ENCODE measurements around the gene WDR55. TPM values are rescaled to one million over a fixed set of nuclear protein-coding genes. Genes with fewer than 3 reads are reported as not detected.

WDR55 gene
- total RNA-seq, 1 experiment from 2014 or later, result 49.2 TPM

DNA sequence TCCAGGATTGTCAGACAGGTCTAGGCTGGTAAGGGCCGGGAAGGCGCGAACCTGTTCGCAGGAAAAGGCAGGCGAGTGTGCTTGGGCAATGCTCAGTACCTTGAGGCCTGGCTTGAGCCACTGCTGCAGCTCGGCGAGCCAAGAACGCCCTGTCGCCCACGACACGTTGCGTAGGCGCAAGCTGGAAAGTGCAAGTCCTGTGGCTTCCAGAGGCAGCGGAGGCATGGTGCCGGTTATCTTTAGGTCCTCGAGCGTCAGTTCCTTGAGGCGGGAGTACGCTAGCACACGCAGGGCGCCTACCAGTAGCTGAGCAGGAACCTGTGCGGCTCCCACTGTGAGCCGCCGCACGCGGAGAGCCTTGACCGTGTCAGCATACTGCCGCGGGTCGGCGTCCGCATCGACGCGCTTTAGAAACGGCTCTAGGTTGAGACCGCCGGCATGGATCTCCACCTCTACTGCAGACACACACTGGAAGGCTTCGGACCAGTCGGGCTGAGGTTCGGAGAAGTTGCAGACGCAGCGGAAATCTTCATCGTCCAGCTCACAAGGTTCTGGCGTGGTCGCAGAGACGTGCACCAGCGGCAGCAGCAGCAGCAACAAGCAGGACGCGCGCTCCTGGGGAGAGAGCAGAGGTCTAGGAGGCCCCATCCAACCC, 32.2 kb upstream of the WDR55 start:
- ATAC-seq (peak; percentile 81), DNase-seq (ENCODE audit: low read depth, low spot score) (no peak)
- Histone ChIP-seq H3K27me3 (ENCODE audit: control insufficient read depth, insufficient read depth, low read length) (no peaks in the 10 kb centered on the region), H3K27ac (ENCODE audit: low read length) (0 out of 2 replicates have a peak overlapping the region, but pooled peaks have one; percentile 41), H3K36me3 (ENCODE audit: control insufficient read depth, insufficient read depth, low read length) (no peaks in the 10 kb centered on the region), H3K4me1 (ENCODE audit: control insufficient read depth, insufficient read depth, low read length) (peaks cover 8% of the 10 kb centered on the region), H3K4me3 (ENCODE audit: low read depth in 2 of 2, low read length in 2 of 2) (peak overlapping the region; percentile 41 to 54), H3K9me3 (ENCODE audit: control insufficient read depth, insufficient read depth, low read depth, low read length) (peaks cover 8% of the 10 kb centered on the region; the same call in 1 of the 2 replicates)
- in situ Hi-C loops (cut with HindIII; ENCODE audit: low pct_unique_long_range_greater_than_20kb, low sequenced_read_pairs), result no loop called here
- BruUV-seq (replicated peaks), result no TSS peak
- TF ChIP-seq SIN3A (IDR thresholded peaks at IDR 0.05; ENCODE audit: borderline replicate concordance, insufficient read depth, low read depth, low read length) (no peak), POLR2AphosphoS5 (IDR thresholded peaks at IDR 0.05; ENCODE audit: low read depth, low read length) (no peak), TCF7L2 (IDR thresholded peaks at IDR 0.05; ENCODE audit: low read depth, low read length) (no peak)
- TF ChIP-seq, protein P1, sequence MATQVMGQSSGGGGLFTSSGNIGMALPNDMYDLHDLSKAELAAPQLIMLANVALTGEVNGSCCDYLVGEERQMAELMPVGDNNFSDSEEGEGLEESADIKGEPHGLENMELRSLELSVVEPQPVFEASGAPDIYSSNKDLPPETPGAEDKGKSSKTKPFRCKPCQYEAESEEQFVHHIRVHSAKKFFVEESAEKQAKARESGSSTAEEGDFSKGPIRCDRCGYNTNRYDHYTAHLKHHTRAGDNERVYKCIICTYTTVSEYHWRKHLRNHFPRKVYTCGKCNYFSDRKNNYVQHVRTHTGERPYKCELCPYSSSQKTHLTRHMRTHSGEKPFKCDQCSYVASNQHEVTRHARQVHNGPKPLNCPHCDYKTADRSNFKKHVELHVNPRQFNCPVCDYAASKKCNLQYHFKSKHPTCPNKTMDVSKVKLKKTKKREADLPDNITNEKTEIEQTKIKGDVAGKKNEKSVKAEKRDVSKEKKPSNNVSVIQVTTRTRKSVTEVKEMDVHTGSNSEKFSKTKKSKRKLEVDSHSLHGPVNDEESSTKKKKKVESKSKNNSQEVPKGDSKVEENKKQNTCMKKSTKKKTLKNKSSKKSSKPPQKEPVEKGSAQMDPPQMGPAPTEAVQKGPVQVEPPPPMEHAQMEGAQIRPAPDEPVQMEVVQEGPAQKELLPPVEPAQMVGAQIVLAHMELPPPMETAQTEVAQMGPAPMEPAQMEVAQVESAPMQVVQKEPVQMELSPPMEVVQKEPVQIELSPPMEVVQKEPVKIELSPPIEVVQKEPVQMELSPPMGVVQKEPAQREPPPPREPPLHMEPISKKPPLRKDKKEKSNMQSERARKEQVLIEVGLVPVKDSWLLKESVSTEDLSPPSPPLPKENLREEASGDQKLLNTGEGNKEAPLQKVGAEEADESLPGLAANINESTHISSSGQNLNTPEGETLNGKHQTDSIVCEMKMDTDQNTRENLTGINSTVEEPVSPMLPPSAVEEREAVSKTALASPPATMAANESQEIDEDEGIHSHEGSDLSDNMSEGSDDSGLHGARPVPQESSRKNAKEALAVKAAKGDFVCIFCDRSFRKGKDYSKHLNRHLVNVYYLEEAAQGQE (IDR thresholded peaks at IDR 0.05; ENCODE audit: insufficient read depth in 1 of 2, low read depth in 2 of 2, low read length in 1 of 2), result no peak
- TF ChIP-seq, protein P2, sequence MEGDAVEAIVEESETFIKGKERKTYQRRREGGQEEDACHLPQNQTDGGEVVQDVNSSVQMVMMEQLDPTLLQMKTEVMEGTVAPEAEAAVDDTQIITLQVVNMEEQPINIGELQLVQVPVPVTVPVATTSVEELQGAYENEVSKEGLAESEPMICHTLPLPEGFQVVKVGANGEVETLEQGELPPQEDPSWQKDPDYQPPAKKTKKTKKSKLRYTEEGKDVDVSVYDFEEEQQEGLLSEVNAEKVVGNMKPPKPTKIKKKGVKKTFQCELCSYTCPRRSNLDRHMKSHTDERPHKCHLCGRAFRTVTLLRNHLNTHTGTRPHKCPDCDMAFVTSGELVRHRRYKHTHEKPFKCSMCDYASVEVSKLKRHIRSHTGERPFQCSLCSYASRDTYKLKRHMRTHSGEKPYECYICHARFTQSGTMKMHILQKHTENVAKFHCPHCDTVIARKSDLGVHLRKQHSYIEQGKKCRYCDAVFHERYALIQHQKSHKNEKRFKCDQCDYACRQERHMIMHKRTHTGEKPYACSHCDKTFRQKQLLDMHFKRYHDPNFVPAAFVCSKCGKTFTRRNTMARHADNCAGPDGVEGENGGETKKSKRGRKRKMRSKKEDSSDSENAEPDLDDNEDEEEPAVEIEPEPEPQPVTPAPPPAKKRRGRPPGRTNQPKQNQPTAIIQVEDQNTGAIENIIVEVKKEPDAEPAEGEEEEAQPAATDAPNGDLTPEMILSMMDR (IDR thresholded peaks at IDR 0.05), result no peak
- POLR2A ChIA-PET, result no interaction called here
- intact Hi-C loops (cut with micrococcal nuclease; ENCODE audit: unreplicated experiment), result no loop called here
- CTCF ChIA-PET, result interaction anchor here (0.6 to 0.8 kb wide), 3 partner anchors 56 to 417 kb away, joined by 3 to 7 read pairs (median 3); no protein-coding TSS in a partner anchor

GRCh38 chr5:140633021-140633471, 31.7 kb upstream of the WDR55 start, which contains the start of gene CD14:
Gene CD14, minus strand, starts transcription at chr5:140633175. Its CDS starts 104 bp downstream, at chr5:140633071.
- H3K4me1 ChIP-seq (ENCODE audit: control insufficient read depth, insufficient read depth, low read length), result peaks cover 8% of the 10 kb centered on the region
- TF ChIP-seq, protein P2 (IDR thresholded peaks at IDR 0.05), result peak; percentile 19; the same call in 1 of the 2 replicates
- no peak for TF ChIP-seq SIN3A (IDR thresholded peaks at IDR 0.05; ENCODE audit: borderline replicate concordance, insufficient read depth, low read depth, low read length)
- H3K9me3 ChIP-seq (ENCODE audit: control insufficient read depth, insufficient read depth, low read depth, low read length), result peaks cover 5% of the 10 kb centered on the region; the same call in 1 of the 2 replicates
- ChIA-PET POLR2A (no interaction called here), CTCF (interaction anchor here (0.6 to 0.8 kb wide), 2 partner anchors 57 to 416 kb away, joined by 3 read pairs; no protein-coding TSS in a partner anchor)
- no peak for DNase-seq (ENCODE audit: low read depth, low spot score)
- no peaks in the 10 kb centered on the region for H3K36me3 ChIP-seq (ENCODE audit: control insufficient read depth, insufficient read depth, low read length)
- in situ Hi-C loops (cut with HindIII; ENCODE audit: low pct_unique_long_range_greater_than_20kb, low sequenced_read_pairs), result no loop called here
- no TSS peak for BruUV-seq (replicated peaks)
- ATAC-seq, result peak; percentile 83
- no peaks in the 10 kb centered on the region for H3K27me3 ChIP-seq (ENCODE audit: control insufficient read depth, insufficient read depth, low read length)
- H3K4me3 ChIP-seq (ENCODE audit: low read depth in 2 of 2, low read length in 2 of 2), result peak within 1 kb of the TSS; percentile 41 to 54
- peak within 1 kb of the TSS; percentile 41; the same call in 1 of the 2 replicates for H3K27ac ChIP-seq (ENCODE audit: low read length)
- intact Hi-C loops (cut with micrococcal nuclease; ENCODE audit: unreplicated experiment), result no loop called here

Measured in Panc1 (cell line).